Islet of Langerhans (tissue), 1 donor: ENCODE results near the gene WASF1.
"Not testable (repeated sequence)": the region's sequence is repeated elsewhere in the genome, so short reads cannot be mapped to it uniquely, and the experiment has no call there.

Source experiments
- FAIRE-seq: peaks from one replicate; lab custom pipeline; 2011; peaks lifted over from hg19 to GRCh38; lab: Jason Lieb, UNC

WASF1 gene

GRCh38 chr6:110173506-110174132 is 5.9 kb downstream of the WASF1 start:
- no peak for FAIRE-seq

DNA sequence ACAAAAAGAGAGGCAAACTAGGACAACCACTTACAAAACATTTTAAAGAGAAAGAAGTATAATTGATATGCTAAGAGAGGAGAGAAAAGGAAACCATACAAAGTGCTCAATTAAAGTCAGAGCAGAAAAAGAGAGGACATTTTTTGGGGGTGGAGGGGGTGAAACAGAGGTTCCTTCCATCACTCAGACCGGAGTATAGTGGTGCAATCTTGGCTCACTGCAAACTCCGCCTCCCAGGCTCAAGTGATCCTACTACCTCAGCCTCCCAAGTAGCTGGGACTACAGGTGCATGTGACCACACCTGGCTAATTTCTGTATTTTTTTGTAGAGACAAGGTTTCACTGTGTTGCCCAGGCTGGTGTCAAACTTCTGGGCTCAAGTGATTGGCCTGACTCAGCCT is 9.4 kb downstream of the WASF1 start:
- FAIRE-seq, result no peak

DNA sequence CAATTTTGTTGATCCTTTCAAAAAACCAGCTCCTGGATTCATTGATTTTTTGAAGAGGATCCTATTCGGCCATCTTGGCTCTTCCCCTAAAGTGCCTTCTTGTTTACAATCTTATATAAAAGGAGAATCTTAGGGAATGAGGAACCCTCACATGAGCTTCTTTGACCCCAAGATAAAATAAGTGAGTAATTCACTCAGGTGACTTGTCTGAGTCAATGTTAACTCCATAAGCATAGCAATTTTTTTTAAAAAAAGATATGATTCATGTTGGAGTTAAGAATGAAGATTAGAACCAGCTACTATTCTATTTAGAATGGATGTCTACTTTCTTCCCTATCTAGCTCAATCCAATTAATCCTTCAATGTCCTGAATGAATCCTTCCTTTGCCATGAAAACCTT is 21.0 kb downstream of the WASF1 start:
- no peak for FAIRE-seq

- FAIRE-seq, result no peak
Observed at GRCh38 chr6:110147870-110148269, 31.6 kb downstream of the WASF1 start.

- no peak for FAIRE-seq
Observed at GRCh38 chr6:110140650-110141049, 38.8 kb downstream of the WASF1 start.

DNA sequence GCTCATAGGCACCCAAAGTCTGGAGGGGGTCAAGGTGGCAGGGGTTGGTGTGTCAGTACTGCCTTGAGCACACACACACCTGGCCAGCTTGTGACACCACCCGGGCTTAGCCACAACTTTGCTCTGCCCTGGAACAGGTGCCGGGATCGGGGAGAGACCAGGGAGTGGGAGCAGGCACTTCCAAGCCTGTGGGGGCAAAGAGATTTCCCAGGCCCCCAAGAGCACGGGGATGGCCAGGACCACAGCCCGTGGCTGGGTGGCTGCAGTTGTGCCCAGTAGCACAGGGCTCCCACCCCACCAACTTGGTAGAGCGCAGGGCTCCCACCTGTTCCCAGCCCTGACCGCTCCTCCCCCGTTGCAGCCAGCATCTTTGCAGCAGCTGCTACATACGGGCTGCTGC is 40.4 kb downstream of the WASF1 start:
- FAIRE-seq, result no peak

DNA sequence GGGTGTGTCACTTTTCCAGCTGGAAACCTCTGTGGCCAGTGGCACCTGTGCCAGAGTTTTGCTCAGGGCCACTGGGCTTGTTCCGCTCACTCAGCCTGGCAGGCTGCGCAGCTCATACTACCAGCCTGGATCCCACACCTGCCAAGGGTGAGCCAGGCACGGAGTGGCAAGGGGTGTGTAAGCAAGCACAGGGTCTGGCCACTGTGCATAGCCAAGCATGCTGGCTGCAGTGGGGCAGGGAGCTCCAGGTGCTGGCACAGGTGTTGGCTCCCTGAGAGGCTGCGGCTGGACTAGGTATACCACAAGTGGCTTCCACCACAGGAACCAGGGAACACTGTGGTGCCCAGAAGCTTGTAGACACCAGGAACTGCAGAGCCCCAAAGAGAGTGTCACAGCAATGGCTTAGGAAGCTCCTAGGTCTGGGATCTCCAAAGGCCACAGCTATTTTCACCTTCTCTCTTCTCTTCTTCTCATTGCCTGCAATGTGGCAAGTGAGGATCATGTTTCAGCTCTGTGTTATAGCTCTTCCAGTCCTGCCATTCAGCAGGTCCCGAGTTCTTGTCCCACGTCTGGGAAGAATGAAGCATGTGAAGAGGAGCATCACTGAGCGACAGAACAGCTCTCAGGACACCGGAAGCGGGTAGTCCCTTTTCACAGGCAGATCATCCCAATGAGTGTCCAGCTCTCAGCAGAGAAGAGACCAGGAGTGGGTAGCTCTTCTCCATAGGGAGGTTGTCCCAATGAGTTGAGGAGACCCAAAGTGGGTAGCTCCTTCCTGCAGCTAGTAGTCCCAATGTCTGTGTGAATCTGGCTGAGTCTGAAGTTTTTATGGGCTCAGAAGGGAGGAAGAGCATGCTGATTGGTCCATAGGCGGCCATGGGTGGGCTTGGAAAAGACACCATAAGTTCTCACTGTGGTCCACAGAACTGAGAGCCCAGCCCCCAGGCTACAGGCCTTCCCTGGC is 41.3 kb downstream of the WASF1 start:
- FAIRE-seq, result no peak

GRCh38 chr6:110130362-110130761 is 49.1 kb downstream of the WASF1 start:
- no peak for FAIRE-seq

GRCh38 chr6:110128418-110128817 is 51.1 kb downstream of the WASF1 start:
- FAIRE-seq, result no peak

- no peak for FAIRE-seq
Observed at GRCh38 chr6:110125361-110125760, 54.1 kb downstream of the WASF1 start.

GRCh38 chr6:110121655-110122054 is 57.8 kb downstream of the WASF1 start:
- FAIRE-seq, result not testable (repeated sequence)

GRCh38 chr6:110116258-110116657 is 63.2 kb downstream of the WASF1 start:
- no peak for FAIRE-seq

DNA sequence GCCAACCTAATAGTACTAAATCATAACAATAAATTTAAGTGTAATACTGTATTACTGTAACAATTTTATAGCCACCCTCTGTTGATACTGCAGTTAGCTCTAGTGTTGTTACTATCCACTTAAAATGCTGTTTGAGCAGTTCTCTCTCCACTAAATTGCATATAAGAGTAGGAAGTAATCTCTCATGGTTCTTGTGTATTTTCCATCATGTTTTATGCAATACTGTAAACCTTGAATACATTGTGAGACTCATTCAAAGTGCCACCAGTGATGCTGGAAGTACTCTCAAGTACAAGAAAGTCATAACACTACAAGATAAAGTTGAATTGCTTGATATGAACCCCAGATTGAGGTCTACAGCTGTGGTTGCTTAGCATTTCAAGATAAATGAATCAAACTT is 65.5 kb downstream of the WASF1 start:
- no peak for FAIRE-seq

DNA sequence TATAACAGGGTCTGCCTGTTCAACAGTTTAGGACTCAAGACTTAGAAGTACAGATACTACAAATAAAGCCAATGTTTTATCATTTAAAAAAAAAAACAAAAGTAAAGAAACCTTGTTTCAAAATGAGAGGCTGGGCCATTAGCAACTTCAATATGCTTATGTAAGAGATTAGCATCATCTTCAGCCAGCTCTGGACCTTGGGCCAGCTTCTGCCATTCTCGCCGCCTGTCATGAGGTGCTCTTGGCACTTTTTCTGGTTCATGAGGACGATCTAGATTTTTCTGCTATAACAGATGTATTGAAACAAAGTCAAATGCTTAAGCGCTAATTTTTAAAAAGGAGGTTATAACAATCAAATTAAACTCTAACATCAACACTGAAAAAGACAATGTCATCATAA is 74.2 kb downstream of the WASF1 start:
- no peak for FAIRE-seq

DNA sequence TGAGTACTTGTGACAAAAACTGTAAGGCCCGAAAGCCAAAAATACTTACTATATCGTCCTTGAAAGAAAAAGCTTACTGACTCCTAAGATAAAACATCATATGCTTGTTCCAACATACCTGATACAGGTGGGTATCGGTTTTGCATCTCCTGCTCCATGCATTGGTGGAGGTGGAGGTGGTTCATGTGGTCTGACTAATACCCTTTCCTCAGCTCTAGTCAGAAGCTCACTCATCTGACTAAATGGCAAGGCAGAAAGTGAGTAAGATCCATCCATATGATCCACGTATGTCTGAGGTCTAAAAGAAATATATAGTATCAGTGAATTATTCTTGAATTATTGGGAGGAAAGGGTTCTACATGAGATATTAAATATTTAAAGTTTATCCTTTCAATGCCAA is 76.2 kb downstream of the WASF1 start:
- no peak for FAIRE-seq

DNA sequence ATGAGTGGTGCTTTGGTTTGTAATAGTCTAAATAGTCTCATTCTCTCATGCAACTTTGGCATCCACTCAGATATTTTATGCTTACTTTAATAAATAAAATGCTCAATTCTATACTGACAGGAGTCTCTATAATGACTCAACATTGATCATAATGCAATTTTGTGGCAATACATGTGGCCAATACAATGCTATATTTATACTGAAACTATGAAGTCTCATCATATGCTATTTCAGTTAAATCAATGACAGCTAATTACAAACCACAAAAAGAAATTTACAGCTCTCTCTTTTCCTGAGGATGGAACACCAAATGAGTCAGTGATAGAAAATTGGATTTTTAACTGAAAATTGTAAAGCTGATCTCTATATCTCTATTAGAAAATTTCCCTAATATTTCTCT is 77.1 kb downstream of the WASF1 start:
- no peak for FAIRE-seq

DNA sequence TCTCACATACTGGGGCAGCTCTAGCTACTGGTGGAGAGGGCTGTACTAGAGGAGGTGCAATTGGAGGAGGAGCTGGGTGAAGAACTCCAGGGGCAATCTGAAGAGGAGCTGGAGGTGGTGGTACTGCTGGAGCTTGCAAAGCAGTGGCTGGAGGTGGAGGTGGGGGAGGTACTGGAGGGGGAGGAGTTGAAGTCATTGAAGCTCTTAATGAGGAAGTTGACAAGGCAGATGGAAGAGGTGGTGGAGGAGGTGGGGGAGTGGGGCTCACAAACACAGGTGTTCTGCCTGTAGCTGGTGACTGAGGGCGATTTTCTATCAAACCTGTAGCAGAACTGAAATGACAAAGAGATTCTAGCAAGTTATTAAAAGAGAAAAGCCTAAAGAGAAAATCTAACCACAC is 77.6 kb downstream of the WASF1 start:
- no peak for FAIRE-seq

DNA sequence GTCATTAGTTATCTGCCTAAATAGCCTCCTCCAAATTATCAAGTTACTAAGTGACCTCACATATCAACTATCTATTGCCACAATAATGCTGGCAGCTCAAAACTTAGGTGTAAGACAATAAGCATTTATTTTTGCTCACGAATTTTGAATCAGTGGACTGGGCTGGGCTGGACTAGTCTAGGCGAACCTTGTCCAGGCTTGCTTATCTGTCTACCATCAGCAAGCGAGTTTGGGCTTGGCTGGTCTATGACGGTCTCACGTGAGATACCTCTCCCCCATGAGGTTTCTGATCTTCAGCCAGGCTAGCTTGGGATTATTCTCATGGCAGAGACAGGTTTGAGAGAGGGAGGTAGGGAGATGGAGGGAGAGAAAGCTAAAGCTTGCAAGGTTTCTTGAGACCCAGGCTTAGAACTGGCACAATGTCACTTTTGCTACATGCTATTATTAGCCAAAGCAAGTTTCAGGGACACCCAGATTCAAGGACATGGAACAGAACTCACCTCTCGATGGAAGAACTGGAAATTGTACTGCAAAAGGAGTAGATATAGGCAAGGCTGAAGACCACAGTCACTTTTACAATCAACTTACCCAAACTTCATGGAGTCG is 80.9 kb downstream of the WASF1 start:
- no peak for FAIRE-seq

DNA sequence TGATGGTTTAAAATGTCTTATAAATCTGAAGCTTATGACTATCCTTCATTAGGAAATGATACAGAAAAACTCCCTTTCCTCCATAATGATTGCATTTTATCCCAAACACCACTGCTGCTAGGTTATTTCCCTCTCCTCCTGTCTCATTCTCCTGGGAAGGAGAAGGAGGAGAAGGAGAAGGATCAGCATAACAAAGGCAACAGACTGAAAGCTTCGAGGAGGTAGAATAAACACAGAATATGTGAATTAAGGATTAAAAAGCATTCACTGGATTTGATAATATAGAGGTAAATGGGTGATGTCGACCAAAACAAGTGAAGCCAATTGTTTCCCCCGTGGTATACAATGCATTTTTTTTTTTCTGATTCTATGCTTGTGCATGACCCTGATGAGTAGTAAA is 82.0 kb downstream of the WASF1 start:
- FAIRE-seq, result no peak

- no peak for FAIRE-seq
Observed at GRCh38 chr6:110095935-110096334, 83.5 kb downstream of the WASF1 start.

DNA sequence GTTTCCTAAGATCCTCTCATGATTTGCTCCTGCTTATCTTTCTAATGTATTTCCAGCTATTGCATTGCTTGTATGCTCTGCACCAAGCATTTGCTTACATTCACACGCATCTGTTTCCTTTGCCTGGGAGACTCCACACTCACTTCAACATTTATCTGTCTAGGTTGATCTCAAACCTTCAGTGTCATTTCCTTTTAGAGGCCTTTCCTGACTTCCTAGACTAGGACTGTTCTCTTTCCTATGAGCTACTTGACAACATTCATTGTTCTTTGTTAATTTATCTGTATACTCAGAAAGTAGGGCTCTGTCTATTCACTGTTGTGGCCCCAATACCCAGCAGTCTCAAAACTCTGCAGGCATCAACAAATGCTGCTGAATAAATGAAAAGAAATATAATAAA is 84.4 kb downstream of the WASF1 start:
- FAIRE-seq, result no peak

DNA sequence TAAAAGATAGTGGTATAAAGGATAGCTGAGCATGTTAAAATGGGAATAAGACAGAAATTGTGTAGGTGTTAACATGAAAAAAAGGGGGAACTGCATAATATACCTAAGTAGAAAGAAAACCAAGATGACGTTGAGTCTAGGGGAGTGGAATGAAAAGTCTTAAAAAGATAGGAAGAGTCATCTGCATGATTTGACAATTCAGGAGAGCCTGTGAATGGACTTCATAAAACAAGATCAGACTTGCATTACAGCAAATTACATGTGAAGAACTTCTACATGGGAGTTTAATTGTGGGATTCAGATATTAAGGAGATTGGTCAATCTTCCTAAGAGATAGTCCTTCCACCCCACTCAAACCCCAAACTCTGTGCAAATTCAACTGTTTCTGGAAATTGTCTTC is 85.5 kb downstream of the WASF1 start:
- no peak for FAIRE-seq

DNA sequence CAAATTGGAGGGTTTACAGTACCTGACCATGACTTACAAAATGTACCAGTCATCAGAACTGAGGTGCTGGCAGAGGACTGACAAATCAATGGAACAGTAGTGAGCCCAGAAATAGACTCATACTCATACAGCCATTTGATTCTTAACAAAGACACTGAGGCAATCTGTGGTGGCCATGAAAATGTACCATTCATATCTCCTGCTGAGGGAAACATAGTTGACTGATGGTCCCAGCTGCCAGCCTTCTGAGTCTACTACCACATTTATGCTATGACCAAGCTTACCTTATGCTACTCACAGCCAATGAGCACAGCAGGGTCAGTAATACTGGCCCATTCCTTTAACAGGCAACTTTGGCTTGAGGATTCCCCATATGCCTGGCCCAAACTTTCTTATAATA is 88.6 kb downstream of the WASF1 start:
- no peak for FAIRE-seq
